ENCODE results near the gene GOPC.

The GOPC gene

DNA sequence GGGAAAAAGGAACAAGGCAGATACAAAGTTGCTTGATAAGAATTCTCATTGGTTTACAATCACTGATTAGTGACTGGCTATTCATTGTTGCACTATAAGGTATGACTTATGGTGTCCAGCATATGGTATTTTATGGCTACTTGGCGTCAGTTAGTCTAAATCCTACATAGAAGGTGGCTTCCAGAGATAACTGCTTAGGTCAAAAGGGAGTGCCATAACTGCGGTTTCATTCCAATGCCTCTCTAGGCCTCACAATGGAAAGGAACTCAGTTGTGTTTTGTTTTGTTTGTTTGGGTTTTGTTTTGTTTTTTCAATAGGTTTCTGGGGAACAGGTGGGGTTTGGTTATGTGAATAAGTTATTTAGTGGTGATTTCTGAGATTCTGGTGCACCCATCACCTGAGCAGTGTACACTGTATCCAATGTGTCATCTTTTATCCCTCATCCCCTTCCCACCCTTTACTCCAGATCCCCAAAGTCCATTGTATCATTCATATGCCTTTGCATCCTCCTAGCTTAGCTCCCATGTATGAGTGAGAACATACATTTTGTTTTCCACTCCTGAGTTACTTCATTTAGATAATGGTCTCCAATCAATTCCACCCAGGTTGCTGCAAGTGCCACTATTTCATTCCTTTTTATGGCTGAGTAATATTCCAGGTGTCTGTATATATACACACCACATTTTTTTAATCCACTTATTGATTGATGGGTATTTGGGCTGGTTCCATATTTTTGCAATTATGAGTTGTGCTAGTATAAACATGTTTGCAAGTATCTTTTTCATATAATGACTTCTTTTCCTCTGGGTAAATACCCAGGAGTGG is 7.0 kb downstream of the GOPC start:
- DNase-seq, result no peak

DNA sequence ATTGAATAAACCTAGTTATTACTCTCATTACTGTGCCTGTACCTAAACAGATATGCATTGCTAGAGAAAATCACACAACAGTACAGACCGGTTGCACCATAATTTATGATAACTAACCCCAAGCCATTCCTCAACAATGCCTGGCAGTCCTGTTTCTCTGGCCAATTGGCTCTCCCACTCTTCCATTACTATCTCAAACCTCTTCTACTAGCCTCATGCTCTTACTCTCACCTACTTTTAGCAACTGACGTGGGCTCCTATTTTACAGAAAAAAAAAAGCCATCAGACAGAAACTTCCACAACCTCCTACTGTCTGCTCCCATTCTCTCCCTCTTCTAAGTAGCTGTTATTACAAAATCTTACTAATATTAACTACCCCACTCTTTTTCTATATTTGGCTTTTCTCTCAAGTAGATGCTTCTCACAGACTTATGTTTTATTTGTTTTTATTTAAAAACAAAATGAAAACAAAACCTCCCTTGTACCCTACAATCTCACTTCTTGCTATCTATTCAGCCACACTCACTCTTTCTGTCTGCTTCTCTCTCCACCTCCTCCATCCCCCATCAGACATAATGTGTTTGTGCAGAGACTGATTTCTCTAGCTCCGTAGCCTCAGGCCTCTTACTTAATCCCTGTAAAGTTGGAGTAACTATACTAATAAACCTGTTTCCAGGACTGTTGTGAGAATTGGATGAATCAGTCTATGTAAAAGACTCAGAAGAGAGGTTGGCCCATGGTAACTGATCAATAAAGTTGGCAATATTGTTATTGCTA is 9.1 kb downstream of the GOPC start:
- DNase-seq, result no peak

DNA sequence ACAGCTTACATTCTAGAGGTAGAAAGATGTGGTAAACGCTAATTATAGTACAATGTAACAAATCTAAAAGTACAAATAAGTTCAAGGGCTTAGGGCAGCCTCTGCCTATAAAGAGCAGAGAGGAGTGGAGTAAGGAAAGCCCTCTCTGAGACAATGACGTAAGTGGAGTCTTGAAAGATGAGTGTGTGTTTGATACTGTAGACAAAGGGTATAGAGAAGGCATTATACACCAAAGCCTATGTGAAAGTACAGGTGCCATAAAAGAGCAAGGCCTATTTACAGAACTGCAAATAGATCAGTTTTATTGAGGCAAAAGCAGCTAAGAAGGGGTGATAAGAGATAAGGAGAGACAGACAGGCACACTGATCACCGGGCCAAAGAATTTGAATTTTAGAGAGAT is 10.9 kb downstream of the GOPC start:
- DNase-seq, result no peak

DNA sequence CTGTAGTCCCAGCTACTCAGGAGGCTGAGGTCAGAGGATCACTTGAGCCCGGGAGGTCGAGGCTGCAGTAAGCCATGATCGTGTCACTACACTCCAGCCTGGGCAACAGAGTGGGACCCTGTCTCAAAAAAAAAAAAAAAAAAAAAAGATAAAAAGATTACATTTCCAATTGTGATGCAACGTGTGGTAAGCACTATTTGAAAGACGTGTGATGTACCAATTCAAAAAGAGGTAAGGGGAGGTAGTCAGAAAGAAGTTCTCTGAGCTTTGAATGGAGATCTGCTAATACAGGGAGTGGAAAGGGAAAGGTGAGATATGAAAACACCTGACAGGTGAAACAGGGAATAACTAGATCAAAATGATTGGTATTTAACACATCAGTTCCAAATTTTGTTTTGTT is 11.9 kb downstream of the GOPC start:
- no peak for DNase-seq

DNA sequence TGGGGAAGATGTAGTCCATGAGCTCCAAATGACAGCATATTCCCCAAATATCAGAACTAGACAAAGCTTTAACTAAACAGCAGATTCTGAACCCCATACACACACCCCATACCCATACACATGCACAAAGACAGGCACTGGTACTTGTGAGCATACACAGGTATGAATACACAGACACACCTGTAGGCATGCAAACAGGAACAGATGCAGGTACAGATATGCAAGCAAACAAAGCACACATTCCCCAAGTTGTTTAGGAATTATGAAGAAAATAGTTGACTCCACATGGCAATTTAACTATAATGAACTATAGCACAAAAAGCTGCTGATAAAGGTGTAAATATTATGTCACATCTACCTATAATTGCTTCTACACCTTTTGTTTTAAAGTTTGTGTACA is 16.7 kb downstream of the GOPC start:
- no peak for DNase-seq

DNA sequence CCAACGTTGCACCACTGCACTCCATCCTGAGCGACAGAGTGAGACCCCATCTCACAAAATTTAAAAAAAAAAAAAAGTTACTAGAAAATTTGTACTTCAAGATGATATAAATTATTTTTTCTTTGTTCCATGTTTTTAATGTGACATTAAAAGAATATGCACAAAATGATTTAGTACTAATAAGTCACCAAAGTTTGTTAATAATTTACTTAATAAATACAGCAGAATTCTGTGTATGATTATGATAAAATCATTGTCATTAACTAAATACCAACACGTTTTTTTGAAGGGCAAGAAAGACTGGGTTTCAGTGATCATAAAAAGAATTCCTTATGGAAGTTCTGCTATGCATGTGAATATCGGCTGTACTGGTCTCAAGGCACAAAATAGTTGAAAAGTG is 28.1 kb downstream of the GOPC start:
- DNase-seq, result no peak

DNA sequence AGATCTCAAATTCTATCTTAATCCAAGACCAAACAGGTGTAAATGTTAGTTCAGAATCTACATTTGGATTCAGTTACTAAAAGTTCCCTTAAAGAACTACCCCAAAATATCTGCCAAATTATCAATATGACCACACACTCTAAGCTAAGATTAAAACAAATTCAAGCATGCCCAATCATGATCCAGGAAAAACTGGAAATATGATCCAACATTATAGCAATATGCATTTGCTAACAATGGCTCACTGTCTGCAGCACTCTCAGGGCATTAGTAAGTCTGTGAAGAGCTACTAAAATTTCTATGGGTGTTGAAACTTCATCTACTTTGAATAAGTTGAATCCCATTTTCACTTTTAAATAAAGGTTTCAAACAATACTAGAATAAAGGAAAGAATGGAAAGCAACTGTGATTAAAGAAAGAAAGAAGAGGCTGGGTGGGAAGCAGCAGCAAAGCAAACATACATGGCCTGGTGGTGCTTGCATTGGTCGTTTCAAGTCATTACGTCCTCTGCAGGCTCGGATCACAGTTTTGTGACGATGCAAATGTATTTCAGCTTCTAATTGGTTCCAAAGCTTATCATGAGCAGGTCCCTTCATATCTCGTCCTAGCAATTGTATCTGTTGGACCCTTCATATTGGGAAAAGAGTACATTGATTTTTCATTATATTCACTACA is 29.2 kb downstream of the GOPC start:
- no peak for DNase-seq

DNA sequence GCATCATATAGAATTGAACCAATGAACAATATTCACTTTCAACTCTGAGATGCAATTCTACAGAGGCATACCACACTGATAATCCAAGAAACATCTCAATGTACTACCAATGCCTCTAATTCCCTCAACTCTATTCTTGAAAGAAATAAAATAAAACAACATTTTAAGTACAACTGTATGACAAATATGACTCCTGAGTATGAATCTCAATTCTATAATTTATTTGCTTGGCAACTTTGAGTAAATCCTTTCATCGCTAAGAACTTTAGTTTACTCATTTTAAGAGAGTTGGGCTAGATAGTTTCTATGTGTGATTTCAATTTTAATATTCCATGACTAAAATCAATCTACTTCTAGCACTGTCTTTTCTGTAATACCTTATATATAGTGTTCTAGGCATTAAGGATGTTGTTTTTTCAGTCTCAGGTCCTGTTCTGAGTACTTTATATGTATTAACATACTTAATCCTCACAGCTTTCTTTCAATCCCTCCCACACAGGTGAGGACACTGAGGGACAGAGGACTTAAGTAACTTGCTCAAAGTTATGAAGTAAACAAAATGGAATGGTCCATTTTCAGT is 33.4 kb downstream of the GOPC start:
- no peak for DNase-seq

DNA sequence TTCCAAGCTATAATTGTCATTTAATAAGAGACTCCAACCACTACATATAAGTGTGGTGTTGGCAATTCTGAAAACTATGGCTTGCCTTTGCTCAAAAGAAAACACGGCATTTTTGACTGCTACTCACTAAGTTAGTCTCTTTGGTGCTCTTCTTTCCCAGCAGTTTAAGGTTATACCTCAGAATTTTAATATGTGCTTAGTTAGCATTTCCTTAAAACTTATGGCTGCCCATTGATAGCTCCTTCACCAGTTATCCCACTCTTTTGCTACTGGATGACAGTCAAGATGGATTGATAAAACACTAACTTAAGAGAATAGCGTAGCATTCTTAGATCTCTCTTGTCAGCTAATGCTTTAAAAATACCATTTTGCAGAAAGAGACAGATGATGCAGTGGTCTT is 34.1 kb downstream of the GOPC start:
- DNase-seq, result no peak

DNA sequence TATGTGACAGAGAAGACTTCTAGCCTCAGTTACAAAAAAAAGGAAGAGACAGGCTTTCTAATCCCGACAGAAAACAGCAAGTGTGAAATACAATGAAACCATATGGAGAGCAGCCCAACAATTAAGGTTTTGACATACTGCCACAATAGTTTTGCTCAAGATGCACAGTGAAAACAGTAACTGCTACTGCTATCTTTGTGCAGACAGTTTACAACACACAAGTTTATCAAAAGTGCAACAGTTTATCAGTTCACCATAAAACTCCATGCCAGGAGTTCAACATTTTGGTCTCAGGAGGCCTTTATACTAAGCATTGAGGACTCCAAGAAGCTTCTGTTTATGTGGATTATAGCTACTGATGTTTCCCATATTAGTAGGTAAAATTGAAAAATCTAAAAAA is 37.6 kb downstream of the GOPC start:
- no peak for DNase-seq

DNA sequence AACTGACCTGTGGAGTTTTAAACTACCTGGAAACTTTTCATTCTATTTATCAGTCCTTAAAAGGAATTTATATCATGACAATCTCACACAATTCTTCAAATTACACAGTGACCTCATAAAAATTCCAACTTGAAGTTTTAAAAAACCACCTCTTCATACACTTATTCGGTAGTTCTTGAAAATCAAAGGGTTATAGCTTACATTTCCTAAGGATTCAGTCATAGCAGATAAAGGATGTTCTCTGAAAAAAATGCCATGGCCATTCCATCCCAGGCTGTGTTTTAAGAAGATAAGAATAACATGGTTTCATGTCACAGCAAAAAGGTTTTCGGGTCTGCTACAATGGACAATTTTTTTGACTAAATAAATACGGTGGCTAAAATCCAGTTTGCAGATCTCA is 41.2 kb downstream of the GOPC start:
- DNase-seq, result no peak

DNA sequence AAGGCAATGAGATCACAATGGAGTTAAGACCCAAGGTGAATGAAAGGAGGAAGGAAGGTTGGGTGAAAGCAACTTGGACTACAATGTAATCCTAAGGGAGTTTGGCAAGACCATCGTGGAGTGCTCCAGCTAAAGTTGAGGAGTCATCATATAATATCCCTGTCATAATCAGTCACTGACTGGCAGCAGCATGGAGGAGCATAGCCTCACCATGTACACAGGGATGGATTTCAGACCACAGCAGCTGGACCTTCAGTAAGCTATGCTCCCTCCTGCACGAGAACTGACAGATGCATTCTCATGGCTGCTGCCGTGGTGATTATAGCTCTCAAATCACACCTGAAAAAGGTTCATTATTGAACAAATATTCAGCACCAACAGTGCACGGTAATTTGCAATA is 43.0 kb downstream of the GOPC start:
- DNase-seq, result no peak

DNA sequence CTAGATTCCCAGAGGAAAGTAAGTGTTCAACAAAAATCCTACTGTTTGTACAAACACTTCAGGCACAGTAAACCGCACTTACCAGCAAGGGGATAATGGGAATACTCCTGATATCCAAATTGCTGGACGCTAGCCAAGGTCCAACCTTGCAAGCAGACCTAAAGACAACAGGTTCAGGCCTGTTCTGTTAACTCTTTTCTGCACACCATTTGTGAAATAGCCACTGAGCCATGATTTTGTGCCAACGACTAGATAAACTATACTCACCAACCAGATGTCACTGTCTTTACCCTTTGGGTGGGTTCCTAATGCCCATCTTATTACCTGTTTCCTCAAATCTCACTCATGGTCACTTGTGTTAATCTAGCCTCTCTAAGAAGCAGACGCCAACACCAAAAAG is 43.5 kb downstream of the GOPC start:
- no peak for DNase-seq

DNA sequence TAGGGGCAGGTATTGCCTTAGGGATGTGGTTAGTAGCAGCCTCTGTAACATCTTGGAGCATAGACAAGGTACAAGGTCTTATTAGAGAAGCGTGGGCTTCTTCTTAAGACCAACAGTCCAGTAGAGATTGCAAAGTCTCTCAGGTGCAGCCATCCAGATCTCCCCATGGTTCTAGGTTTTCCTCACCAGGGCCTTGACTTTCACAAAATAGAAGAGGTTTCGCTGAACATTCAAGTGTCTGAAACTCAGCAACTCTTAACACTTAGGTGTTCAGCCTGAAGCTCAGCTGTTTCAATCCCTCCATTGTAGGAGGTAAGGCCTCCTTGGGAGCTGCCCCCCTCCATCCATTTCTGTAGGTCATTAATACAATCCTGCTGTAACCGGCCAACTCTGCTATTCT is 44.4 kb downstream of the GOPC start:
- DNase-seq, result no peak

DNA sequence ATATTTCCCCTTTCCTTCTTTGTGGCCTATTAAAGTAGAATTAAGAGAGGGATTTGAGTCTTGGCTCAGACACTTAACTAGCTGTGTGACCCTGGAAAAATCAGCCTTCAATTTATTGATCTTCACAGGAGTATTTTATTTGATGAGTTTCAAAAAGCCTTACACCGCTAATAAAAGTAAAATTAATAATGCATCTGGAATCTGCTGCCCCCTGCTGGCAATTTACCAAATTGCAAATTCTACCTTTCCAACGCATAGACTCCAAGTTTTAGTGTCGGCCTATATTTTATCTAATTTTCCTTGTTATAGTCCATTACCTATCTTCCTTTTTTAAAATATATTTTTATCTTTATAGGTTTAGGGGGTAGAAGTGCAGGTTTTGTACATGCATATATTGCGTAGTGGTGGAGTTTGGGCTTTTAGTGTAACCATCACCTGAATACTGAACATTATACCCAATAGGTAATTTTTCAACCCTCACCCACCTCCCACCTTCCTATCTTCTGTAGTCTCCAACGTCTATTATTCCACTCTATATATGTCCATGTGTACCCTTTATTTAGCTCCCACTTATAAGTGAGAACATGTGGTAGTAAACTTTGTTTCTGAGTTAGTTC is 46.3 kb downstream of the GOPC start:
- DNase-seq, result no peak

DNA sequence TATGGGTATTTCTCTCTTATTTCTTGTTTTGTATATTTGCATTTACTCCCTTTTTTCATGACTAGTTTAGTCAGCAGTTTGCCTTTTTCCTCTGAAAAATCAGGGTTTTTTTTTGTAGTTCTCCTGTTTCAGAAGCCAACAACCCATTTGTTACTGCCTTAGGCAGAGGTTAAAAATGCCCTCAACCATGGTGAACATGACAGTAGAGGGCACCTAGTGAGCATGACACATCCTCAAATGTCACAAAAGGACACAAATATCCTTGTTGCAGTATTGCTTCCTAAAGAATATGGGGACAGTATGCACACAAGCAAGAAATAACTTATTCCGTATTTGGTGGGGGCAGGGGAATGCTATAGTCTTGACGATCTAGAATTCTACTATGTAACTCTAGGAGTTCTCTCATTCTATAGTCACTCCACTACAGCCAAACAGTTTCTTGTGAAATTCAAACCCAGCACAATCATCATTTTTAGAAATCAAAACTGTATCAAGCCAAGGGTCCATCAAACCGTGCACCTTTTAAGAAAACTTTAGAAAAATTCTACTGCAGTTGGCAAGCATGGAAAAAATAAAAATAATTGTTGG is 47.0 kb downstream of the GOPC start:
- DNase-seq, result no peak

DNA sequence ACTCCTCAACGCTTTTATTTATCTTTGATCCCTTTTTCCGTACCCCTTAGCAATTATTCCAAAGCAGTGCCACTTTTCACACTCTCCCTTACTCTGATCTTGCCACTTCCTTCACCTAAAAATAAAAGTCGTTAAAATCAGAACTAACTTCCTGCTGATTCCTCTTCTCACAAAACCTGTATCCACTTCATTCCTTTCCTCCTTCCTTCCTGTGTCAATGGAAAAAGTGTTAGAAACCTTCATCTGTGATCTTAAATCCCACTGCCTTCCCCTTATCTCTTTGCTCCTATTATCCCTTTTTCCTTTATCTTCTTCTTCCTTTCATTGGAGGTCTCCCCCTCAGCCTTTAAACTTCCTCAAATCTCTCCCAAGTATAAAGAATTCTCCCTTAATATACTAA is 49.2 kb downstream of the GOPC start:
- DNase-seq, result no peak

DNA sequence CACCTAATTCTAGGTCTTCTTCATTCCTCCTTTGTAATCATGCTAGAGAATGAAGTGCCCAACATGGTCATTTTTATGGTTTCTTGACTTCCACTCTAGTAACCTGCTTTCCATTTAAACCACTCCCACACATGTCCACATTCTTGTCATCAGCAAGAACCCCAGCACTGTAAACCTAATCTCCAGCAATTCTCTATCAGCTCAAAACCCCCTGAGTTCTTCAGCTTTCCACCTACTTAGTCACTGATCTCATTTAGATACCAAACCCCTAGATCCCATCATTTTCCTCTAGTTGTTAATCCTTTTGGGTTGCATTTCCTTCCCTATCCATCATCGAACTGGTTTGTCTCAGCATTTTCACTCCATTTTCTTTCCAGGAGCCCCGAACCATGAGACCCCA is 49.7 kb downstream of the GOPC start:
- DNase-seq, result no peak

DNA sequence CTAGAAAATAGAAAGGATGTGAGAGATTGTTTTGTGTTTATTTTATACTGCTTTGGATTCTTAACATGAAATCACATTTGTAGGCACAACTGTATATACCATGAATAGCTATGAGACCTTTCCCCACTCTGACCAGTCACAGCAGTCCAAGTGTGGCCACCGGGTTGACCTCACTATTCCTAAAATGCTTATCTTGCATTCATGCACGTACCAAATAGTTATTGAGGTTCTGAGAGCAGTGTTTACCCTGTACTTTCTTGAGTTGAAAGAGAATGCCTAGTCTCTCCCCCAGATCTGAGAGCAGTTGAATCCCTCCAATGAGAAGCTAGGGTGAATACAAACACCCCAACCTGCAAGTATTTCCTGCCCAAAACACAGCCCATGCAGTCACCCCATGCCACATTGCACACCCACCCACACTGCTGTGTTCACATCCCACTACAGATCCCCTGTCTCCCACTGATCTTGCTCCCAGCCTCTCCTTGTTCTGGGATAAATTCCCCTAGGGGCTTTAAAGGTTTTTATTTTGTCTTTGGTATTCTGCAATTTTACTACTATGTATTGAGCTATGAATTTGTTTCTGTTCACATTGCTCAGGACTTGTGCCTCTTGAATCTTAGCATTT is 51.6 kb downstream of the GOPC start:
- no peak for DNase-seq

DNA sequence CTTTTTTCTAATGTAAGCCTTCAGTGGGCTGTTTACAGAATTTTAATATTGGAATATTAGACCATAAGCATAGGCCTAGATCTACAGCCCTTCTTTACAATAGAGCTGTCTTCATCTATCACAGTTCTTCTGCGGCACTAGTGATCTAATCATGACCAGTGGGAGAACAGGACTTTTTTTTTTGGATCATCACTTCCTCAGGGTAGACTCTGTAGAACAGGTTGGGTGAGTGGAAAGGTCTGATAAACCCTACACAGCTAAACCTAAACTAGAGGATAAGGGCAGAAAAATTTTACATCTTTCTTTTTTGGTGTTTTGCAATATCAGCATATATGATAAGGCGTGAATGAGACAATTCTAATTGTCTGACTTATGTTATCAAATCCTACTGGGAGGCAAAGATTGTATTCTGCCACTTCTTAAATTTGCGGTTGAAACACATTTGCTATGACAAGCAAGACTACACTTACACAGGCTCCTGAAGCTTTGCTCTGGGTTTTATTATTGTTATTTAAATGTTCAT is 52.2 kb downstream of the GOPC start:
- no peak for DNase-seq

DNA sequence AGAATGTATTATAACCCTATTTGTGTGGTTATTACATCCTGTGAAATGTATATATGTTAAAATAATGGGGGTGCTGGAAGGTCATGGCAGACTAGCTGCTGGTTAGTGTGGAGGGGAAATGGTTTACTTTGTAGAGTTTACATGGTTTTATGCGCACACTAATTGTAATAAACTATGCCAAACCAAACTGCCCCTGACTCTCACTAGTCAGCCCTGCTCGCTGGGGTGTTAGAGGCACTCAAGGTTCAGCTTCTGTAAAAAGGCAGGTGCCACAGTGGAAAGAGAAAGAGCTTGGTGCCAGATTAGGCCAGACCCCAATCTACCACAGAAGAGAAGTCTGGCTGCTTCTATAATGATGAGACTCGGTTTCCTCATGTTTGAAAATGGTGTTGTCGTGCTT is 52.7 kb downstream of the GOPC start:
- DNase-seq, result no peak

DNA sequence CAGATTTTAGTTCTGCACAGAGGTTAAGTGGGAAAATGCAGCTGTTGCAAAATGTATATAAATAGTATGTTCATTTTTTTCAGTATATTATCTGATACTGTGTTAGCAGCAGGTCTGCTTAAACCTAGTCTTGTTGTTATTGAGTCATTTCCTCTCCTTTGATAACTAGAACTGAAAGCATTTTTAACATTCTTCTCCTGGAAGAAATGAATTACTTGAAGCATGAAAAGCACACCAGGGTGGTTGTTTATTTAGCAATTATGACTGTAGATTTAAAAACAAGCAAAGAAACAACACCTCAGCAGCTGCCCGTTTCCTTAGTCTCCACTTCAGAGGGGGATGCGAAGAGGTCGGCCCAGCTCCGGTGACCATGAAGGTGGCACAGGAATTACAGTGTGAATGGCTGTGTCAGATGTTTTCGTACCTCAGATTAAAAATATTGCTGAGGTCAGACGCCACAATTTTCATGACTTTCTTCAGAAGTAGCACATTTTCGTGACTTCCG is 53.5 kb downstream of the GOPC start:
- DNase-seq, result no peak
